Measurements from ENCODE around the gene ARL14EPL.

ARL14EPL gene

GRCh38 chr5:116032094-116032517 is at the start of gene ARL14EPL:
TSS of gene ARL14EPL (plus strand) at chr5:116032472. CDS start at chr5:116051466, 18,994 bp downstream.
- no peak within 1 kb of the TSS for H3K4me3 Mint-ChIP-seq
- DNase-seq, result no peak
- ATAC-seq, result peak; percentile 63
- no peaks in the 10 kb centered on the region for H3K9me3 Mint-ChIP-seq
- H3K27me3 Mint-ChIP-seq, result peaks cover 15% of the 10 kb centered on the region
- no peak within 1 kb of the TSS for H3K27ac Mint-ChIP-seq
- peaks cover 5% of the 10 kb centered on the region for H3K4me1 Mint-ChIP-seq
- no peaks in the 10 kb centered on the region for H3K36me3 Mint-ChIP-seq (ENCODE audit: low read depth)

GRCh38 chr5:115983519-115983918 is 48.8 kb upstream of the ARL14EPL start:
- Mint-ChIP-seq H3K9me3 (no peaks in the 10 kb centered on the region), H3K27ac (no peak overlapping the region), H3K27me3 (peaks cover 18% of the 10 kb centered on the region), H3K4me1 (no peaks in the 10 kb centered on the region), H3K36me3 (ENCODE audit: low read depth) (no peaks in the 10 kb centered on the region), H3K4me3 (no peak overlapping the region)
- no peak for DNase-seq
- ATAC-seq, result no peak

- Mint-ChIP-seq H3K9me3 (no peaks in the 10 kb centered on the region), H3K36me3 (ENCODE audit: low read depth) (no peaks in the 10 kb centered on the region), H3K27me3 (peaks cover 8% of the 10 kb centered on the region), H3K27ac (no peak overlapping the region), H3K4me1 (no peaks in the 10 kb centered on the region), H3K4me3 (no peak overlapping the region)
- DNase-seq (no peak), ATAC-seq (no peak)
These were observed 46.2 kb upstream of the ARL14EPL start for GRCh38 chr5:115985802-115986757.

- Mint-ChIP-seq H3K4me1 (no peaks in the 10 kb centered on the region), H3K4me3 (no peak overlapping the region), H3K36me3 (ENCODE audit: low read depth) (no peaks in the 10 kb centered on the region), H3K27me3 (no peaks in the 10 kb centered on the region), H3K27ac (no peak overlapping the region), H3K9me3 (no peaks in the 10 kb centered on the region)
- ATAC-seq (no peak), DNase-seq (no peak)
These were observed 44.3 kb upstream of the ARL14EPL start for GRCh38 chr5:115988002-115988401.

- Mint-ChIP-seq H3K9me3 (no peaks in the 10 kb centered on the region), H3K4me3 (no peak overlapping the region), H3K4me1 (no peaks in the 10 kb centered on the region), H3K27ac (no peak overlapping the region), H3K27me3 (peaks cover 5% of the 10 kb centered on the region), H3K36me3 (ENCODE audit: low read depth) (no peaks in the 10 kb centered on the region)
- ATAC-seq (no peak), DNase-seq (no peak)
These were observed 39.4 kb upstream of the ARL14EPL start for GRCh38 chr5:115992848-115993350.

DNA sequence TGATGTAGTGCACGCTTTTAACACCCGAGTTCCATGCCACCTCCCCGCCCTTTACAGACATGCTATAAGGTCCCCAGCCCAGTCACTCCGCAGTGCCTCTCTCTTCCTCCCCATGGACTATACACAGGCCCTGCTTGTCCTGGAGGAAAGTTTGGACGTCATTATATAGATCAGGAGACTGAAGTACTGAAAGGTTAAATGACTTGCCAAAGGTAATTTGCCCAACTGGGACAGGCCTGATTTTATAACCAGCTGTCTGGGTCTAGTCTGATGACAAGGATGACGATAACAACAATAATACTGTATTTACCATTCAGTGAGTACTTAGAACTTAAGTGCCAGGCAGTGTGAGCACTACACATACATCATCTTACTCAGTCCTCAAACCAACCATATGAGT is 36.9 kb upstream of the ARL14EPL start:
- no peak for DNase-seq
- Mint-ChIP-seq H3K27me3 (peaks cover 5% of the 10 kb centered on the region), H3K4me3 (no peak overlapping the region), H3K4me1 (no peaks in the 10 kb centered on the region), H3K27ac (no peak overlapping the region), H3K9me3 (no peaks in the 10 kb centered on the region), H3K36me3 (ENCODE audit: low read depth) (no peaks in the 10 kb centered on the region)
- no peak for ATAC-seq

GRCh38 chr5:116002116-116002906 is 30.0 kb upstream of the ARL14EPL start:
- no peaks in the 10 kb centered on the region for H3K36me3 Mint-ChIP-seq (ENCODE audit: low read depth)
- no peak for ATAC-seq
- no peaks in the 10 kb centered on the region for H3K4me1 Mint-ChIP-seq
- H3K27me3 Mint-ChIP-seq, result peaks cover 3% of the 10 kb centered on the region
- DNase-seq, result no peak
- H3K27ac Mint-ChIP-seq, result no peak overlapping the region
- no peaks in the 10 kb centered on the region for H3K9me3 Mint-ChIP-seq
- no peak overlapping the region for H3K4me3 Mint-ChIP-seq

- DNase-seq, result no peak
These were observed 28.0 kb upstream of the ARL14EPL start for GRCh38 chr5:116004248-116004647.

DNA sequence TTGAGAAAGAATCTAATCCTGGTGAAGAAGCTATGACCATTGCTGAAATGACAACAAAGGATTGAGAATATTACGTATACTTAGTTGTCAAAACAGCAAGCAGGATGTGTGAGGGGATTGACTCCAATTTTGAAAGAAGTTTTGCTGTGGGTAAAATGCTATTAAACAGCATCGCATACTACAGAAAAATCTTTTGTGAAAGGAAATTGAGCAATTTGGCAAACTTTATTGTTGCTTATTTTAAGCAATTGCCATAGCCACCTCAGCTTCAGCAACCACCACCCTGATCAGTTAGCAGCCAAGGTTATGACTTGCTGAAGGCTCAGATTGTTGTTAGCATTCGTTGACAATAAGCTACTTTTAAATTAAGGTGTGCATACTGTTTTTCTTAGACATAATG is 22.5 kb upstream of the ARL14EPL start:
- no peak for DNase-seq
- Mint-ChIP-seq H3K4me1 (no peaks in the 10 kb centered on the region), H3K4me3 (no peak overlapping the region), H3K27me3 (peaks cover 3% of the 10 kb centered on the region), H3K27ac (no peak overlapping the region), H3K36me3 (ENCODE audit: low read depth) (no peaks in the 10 kb centered on the region), H3K9me3 (no peaks in the 10 kb centered on the region)
- no peak for ATAC-seq

More at GRCh38 chr5:116004248-116004647, 28.0 kb upstream of the ARL14EPL start:
- no peak for ATAC-seq
- Mint-ChIP-seq H3K9me3 (no peaks in the 10 kb centered on the region), H3K27ac (no peak overlapping the region), H3K27me3 (peaks cover 3% of the 10 kb centered on the region), H3K4me3 (no peak overlapping the region), H3K36me3 (ENCODE audit: low read depth) (no peaks in the 10 kb centered on the region), H3K4me1 (no peaks in the 10 kb centered on the region)

- Mint-ChIP-seq H3K4me3 (no peak overlapping the region), H3K27ac (no peak overlapping the region), H3K4me1 (no peaks in the 10 kb centered on the region), H3K27me3 (peaks cover 3% of the 10 kb centered on the region), H3K36me3 (ENCODE audit: low read depth) (no peaks in the 10 kb centered on the region), H3K9me3 (no peaks in the 10 kb centered on the region)
- no peak for ATAC-seq
- DNase-seq, result no peak
These were observed 21.2 kb upstream of the ARL14EPL start for GRCh38 chr5:116011046-116011445.

- ATAC-seq (no peak), DNase-seq (no peak)
- Mint-ChIP-seq H3K27me3 (peaks cover 3% of the 10 kb centered on the region), H3K27ac (no peak overlapping the region), H3K9me3 (no peaks in the 10 kb centered on the region), H3K4me3 (no peak overlapping the region), H3K4me1 (no peaks in the 10 kb centered on the region), H3K36me3 (ENCODE audit: low read depth) (no peaks in the 10 kb centered on the region)
These were observed 19.0 kb upstream of the ARL14EPL start for GRCh38 chr5:116013207-116013785.

DNA sequence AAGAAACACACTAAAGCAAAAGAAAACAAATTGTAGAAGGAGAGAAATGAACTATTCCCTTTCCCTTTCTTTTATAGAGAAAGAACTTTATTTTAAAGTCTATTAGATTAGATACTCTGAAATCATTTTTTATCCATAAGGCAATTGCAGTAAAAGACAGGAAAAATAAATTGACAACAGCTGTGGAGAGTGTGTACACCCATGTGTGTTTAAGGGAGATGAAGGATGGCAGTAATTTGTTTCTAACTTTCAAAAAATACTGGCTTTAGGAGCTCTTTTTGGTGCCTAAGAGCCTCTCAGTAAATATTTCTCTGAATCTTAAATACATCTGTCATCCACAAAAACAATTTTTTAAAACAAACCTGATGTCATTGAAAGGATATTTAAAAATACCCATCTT is 18.3 kb upstream of the ARL14EPL start:
- no peak for DNase-seq
- Mint-ChIP-seq H3K36me3 (ENCODE audit: low read depth) (no peaks in the 10 kb centered on the region), H3K4me3 (no peak overlapping the region), H3K9me3 (no peaks in the 10 kb centered on the region), H3K4me1 (no peaks in the 10 kb centered on the region), H3K27me3 (peaks cover 5% of the 10 kb centered on the region), H3K27ac (no peak overlapping the region)
- ATAC-seq, result no peak

- DNase-seq, result no peak
These were observed 8.7 kb upstream of the ARL14EPL start for GRCh38 chr5:116023619-116024018.

GRCh38 chr5:116025866-116026265 is 6.4 kb upstream of the ARL14EPL start:
- Mint-ChIP-seq H3K9me3 (no peaks in the 10 kb centered on the region), H3K4me3 (no peak overlapping the region), H3K27ac (no peak overlapping the region), H3K36me3 (ENCODE audit: low read depth) (no peaks in the 10 kb centered on the region), H3K4me1 (no peaks in the 10 kb centered on the region), H3K27me3 (peaks cover 16% of the 10 kb centered on the region)
- no peak for ATAC-seq
- no peak for DNase-seq

More at GRCh38 chr5:116023619-116024018, 8.7 kb upstream of the ARL14EPL start:
- Mint-ChIP-seq H3K27me3 (peaks cover 15% of the 10 kb centered on the region), H3K27ac (no peak overlapping the region), H3K36me3 (ENCODE audit: low read depth) (no peaks in the 10 kb centered on the region), H3K9me3 (no peaks in the 10 kb centered on the region), H3K4me3 (no peak overlapping the region), H3K4me1 (no peaks in the 10 kb centered on the region)
- ATAC-seq, result no peak
